BE2C (cell line): ENCODE data around the gene SLC4A3. TPM values are rescaled to one million over a fixed set of nuclear protein-coding genes. Genes with fewer than 3 reads are reported as not detected.

ENCODE experiments used
- DNase-seq: peaks from one replicate; pipeline ENCODE4 v3.0.0-alpha.2; 2020
- H3K27me3 ChIP-seq: fragments of 250-450 bp; sonication (Bioruptor Pico); 2 replicates; pipeline ENCODE4 v1.5.1; 2020; ENCODE audit warnings: mild to moderate bottlenecking
- H3K36me3 ChIP-seq: fragments of 250-450 bp; sonication (Bioruptor Pico); 2 replicates; pipeline ENCODE4 v1.5.1; 2020; ENCODE audit warnings: mild to moderate bottlenecking
- H3K4me1 ChIP-seq: fragments of 250-450 bp; sonication (Bioruptor Pico); 2 replicates; pipeline ENCODE4 v1.5.1; 2020
- H3K4me3 ChIP-seq: 2 replicates; pipeline ENCODE4 v1.5.1; 2011; ENCODE audit warnings: low read depth, low read length
- H3K9me3 ChIP-seq: fragments of 250-450 bp; sonication (Bioruptor Pico); 2 replicates; pipeline ENCODE4 v1.5.1; 2020
- CTCF ChIP-seq: IDR thresholded peaks from 2 replicates; pipeline ENCODE4 v1.5.1; 2012; ENCODE audit warnings: mild to moderate bottlenecking, low read depth, low read length
- polyA plus RNA-seq: library from polyadenylated mRNA; unstranded; fragments of >200 nt; gene quantifications from one replicate; pipeline ENCODE4 v1.2.1, GENCODE V29; 2012; ENCODE audit warnings: low read depth, missing spikeins; ENCODE audit not compliant: insufficient read length, insufficient read depth

The SLC4A3 gene
- 28.9 TPM for polyA plus RNA-seq

GRCh38 chr2:219627103-219628100 is at the start of gene SLC4A3:
Gene SLC4A3, plus strand, starts transcription at chr2:219627630. Its CDS starts 363 bp downstream, at chr2:219627993.
- H3K4me3 ChIP-seq = peak within 1 kb of the TSS; percentile 61

GRCh38 chr2:219578811-219579613 is 48.4 kb upstream of the SLC4A3 start:
- no peak for DNase-seq

More at GRCh38 chr2:219627103-219628100, at the start of gene SLC4A3:
- peak; percentile 54 for DNase-seq
- Histone ChIP-seq H3K36me3 (no peaks in the 10 kb centered on the region), H3K4me1 (peaks cover 4% of the 10 kb centered on the region), H3K27me3 (no peaks in the 10 kb centered on the region), H3K9me3 (no peaks in the 10 kb centered on the region)
- TF ChIP-seq CTCF = no peak

GRCh38 chr2:219581346-219581745 is 46.1 kb upstream of the SLC4A3 start:
- Histone ChIP-seq H3K4me3 (no peak overlapping the region), H3K4me1 (peaks cover 13% of the 10 kb centered on the region), H3K36me3 (no peaks in the 10 kb centered on the region), H3K27me3 (no peaks in the 10 kb centered on the region), H3K9me3 (no peaks in the 10 kb centered on the region)
- TF ChIP-seq CTCF = no peak
- DNase-seq = no peak

More at GRCh38 chr2:219578811-219579613, 48.4 kb upstream of the SLC4A3 start:
- H3K27me3 ChIP-seq = no peaks in the 10 kb centered on the region
- peaks cover 19% of the 10 kb centered on the region for H3K4me1 ChIP-seq
- no peak overlapping the region for H3K4me3 ChIP-seq
- TF ChIP-seq CTCF = no peak
- H3K9me3 ChIP-seq = no peaks in the 10 kb centered on the region
- H3K36me3 ChIP-seq = no peaks in the 10 kb centered on the region

- Histone ChIP-seq H3K4me1 (peaks cover 13% of the 10 kb centered on the region), H3K9me3 (peaks cover 4% of the 10 kb centered on the region; the same call in 1 of the 2 replicates), H3K36me3 (no peaks in the 10 kb centered on the region), H3K4me3 (no peak overlapping the region), H3K27me3 (no peaks in the 10 kb centered on the region)
- no peak for TF ChIP-seq CTCF
- no peak for DNase-seq
Measured at GRCh38 chr2:219591091-219591490, 36.3 kb upstream of the SLC4A3 start.

GRCh38 chr2:219592736-219593135 is 34.7 kb upstream of the SLC4A3 start:
- no peaks in the 10 kb centered on the region for H3K27me3 ChIP-seq
- DNase-seq = peak; percentile 68
- H3K9me3 ChIP-seq = peaks cover 4% of the 10 kb centered on the region; the same call in 1 of the 2 replicates
- peaks cover 13% of the 10 kb centered on the region for H3K4me1 ChIP-seq
- H3K36me3 ChIP-seq = no peaks in the 10 kb centered on the region
- TF ChIP-seq CTCF = no peak
- H3K4me3 ChIP-seq = 0 out of 2 replicates have a peak overlapping the region, but pooled peaks have one; percentile 5
